SK-N-SH treated with all-trans-retinoic acid at 6 μM for 48 hours (cell line): Measurements from ENCODE around the gene CPNE7.

Experiments
- CSRNP3 ChIP-seq: fragments of 250-450 bp; sonication (Bioruptor Pico); IDR thresholded peaks from 2 replicates; pipeline ENCODE4 v1.5.1; 2021; ENCODE audit warnings: mild to moderate bottlenecking, moderate library complexity
- ESRRG ChIP-seq: fragments of 250-450 bp; sonication (Bioruptor Pico); IDR thresholded peaks from 2 replicates; pipeline ENCODE4 v1.6.1; 2021; ENCODE audit warnings: mild to moderate bottlenecking
- OSR1 ChIP-seq: fragments of 250-450 bp; sonication (Bioruptor Pico); IDR thresholded peaks from 2 replicates; pipeline ENCODE4 v1.8.0; 2022; ENCODE audit warnings: moderate library complexity, mild to moderate bottlenecking, inconsistent platforms
- PATZ1 ChIP-seq: fragments of 250-450 bp; sonication (Bioruptor Pico); IDR thresholded peaks from 2 replicates; pipeline ENCODE4 v1.8.0; 2020; ENCODE audit warnings: mild to moderate bottlenecking, moderate library complexity, borderline replicate concordance
- POU6F1 ChIP-seq: fragments of 250-450 bp; sonication (Bioruptor Pico); IDR thresholded peaks from 2 replicates; pipeline ENCODE4 v1.8.0; 2021; ENCODE audit warnings: low read depth, mild to moderate bottlenecking, moderate library complexity, borderline replicate concordance
- RARB ChIP-seq: fragments of 250-450 bp; sonication (Bioruptor Pico); IDR thresholded peaks from 2 replicates; pipeline ENCODE4 v1.8.0; 2021; ENCODE audit warnings: mild to moderate bottlenecking, moderate library complexity
- ZNF565 ChIP-seq: fragments of 450-650 bp; formaldehyde crosslinking; conservative IDR thresholded peaks from 2 replicates; pipeline ENCODE4 v1.5.0; 2020; ENCODE audit warnings: low read depth, mild to moderate bottlenecking, moderate library complexity

- TF ChIP-seq RARB (CRISPR knock-in tag): no peak
- TF ChIP-seq ZNF565: no peak
- no peak for TF ChIP-seq CSRNP3 (CRISPR knock-in tag)
- no peak for TF ChIP-seq POU6F1
- no peak for TF ChIP-seq PATZ1 (CRISPR knock-in tag)
- no peak for TF ChIP-seq OSR1 (CRISPR knock-in tag)
- no peak for TF ChIP-seq ESRRG (CRISPR knock-in tag)
Measured at GRCh38 chr16:89552329-89552728, 23.2 kb upstream of the CPNE7 start.
